ENCODE results near the gene SSBP2. TPM values are rescaled to one million over a fixed set of nuclear protein-coding genes. Genes with fewer than 3 reads are reported as not detected.

The SSBP2 gene
- total RNA-seq, 1 donor from 2014 or later = 26.7 TPM

DNA sequence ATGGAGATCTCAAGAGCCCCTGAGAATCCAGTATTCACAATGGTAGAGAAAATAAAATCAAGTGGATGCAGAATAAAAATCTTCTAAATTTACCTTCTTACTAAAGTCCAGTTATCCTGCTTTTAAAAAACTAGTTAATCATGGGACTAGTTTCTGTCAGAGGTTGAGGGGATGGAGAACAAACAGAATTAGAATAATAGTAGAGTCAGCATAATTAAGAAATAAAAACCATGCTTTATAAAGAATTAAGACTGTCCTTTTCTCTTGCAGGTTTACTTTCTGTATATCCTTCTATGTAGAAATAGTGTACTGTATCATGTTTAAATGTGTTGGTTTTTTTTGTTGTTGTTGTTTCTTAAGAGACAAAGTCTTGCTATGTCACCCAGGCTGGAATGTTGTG, 380.0 kb downstream of the SSBP2 start:
- no peak for ATAC-seq

DNA sequence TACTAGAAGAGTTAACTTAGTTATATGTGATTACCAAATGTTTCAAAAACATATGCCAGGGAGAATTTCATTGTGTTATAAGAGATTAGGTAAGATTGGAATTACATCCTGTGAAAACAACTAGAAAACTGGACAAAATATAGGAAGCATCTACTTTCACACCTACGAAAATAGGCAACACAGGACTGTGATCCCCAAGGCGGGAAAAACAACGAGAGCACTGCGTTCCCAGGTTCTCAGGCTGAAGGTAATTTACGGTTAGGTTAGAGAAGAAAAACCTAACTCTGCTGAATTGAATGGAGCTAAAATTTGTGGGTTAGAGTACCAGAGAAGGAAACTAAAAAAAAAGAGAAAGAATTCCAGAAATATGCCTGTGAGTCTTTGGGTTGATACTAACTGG, 385.4 kb downstream of the SSBP2 start:
- no peak for ATAC-seq

GRCh38 chr5:81363093-81363871, 387.6 kb downstream of the SSBP2 start:
- ATAC-seq = no peak

Other genes with a start within 250 kb of the SSBP2 start
- gene ATG10, start 220.9 kb upstream of the SSBP2 start, total RNA-seq = 8.1 TPM